HepG2 (cell line): ENCODE results near the gene BCDIN3D. TPM values are rescaled to one million over a fixed set of nuclear protein-coding genes. Genes with fewer than 3 reads are reported as not detected.

Experiments used
- ATAC-seq: fragments of 200-7000 bp; cut with Tn5 transposase; 3 replicates; pipeline ENCODE4 v1.9.1; 2020; ENCODE audit warnings: mild to moderate bottlenecking, moderate library complexity
- BruUV-seq: library from RNA; stranded (reverse); fragments of 400-500 nt; replicated peaks from 2 replicates; lab custom pipeline; 2021; lab: Mats Ljungman, UMichigan
- CTCF ChIA-PET: fragments of 300-600 bp; formaldehyde crosslinking; extraction: SDS; loops from one replicate; lab custom pipeline; 2021; ENCODE audit warnings: low total read pairs, inconsistent platforms, low intra/inter-chr PET ratio; lab: Yijun Ruan, JAX
- POLR2A ChIA-PET: fragments of 350-600 bp; sonication (Branson Sonifier 250); formaldehyde crosslinking; loops from one replicate; lab custom pipeline; 2020; ENCODE audit warnings: antibody characterized with exemption, inconsistent platforms; lab: Yijun Ruan, JAX
- DNase-seq: peaks from one replicate; pipeline ENCODE4 v3.0.0-alpha.2; 2015; ENCODE audit warnings: low spot score
- FAIRE-seq: peaks from 3 replicates; lab custom pipeline; 2011; peaks lifted over from hg19 to GRCh38; lab: Jason Lieb, UNC
- H2AFZ ChIP-seq: one replicate; pipeline ENCODE4 v1.6.1; 2011; ENCODE audit warnings: low read length, inconsistent platforms
- H3K27ac ChIP-seq: fragments of 300-600 bp; 3 replicates; pipeline ENCODE4 v1.8.0; 2011; ENCODE audit warnings: mixed run types, mild to moderate bottlenecking, mixed read lengths, low read length, inconsistent platforms; ENCODE audit not compliant: insufficient read depth; ENCODE audit errors: extremely low read length
- H3K27me3 ChIP-seq, 2 experiments: fragments of 200-600 bp in 1 of 2; 2 replicates in 1 of 2; 3 replicates in 1 of 2; pipeline versions ENCODE4 v1.6.0 to v1.8.0; 2011; ENCODE audit warnings: low read length in 2 of 2, mild to moderate bottlenecking in 2 of 2, moderate library complexity in 2 of 2, inconsistent platforms in 1 of 2; ENCODE audit not compliant: insufficient read depth in 2 of 2, control insufficient read depth in 1 of 2
- H3K36me3 ChIP-seq, 2 experiments: fragments of 200-600 bp in 1 of 2; replicated peaks in 1 of 2; 2 replicates in 1 of 2; 3 replicates in 1 of 2; pipeline versions ENCODE4 v1.5.1 to v1.8.0; 2011; ENCODE audit warnings: low read length in 2 of 2, inconsistent platforms in 1 of 2; ENCODE audit not compliant: insufficient read depth in 2 of 2, control insufficient read depth in 1 of 2
- H3K4me1 ChIP-seq: 2 replicates; pipeline ENCODE4 v1.5.1; 2012; ENCODE audit warnings: low read length, inconsistent platforms; ENCODE audit not compliant: insufficient read depth
- H3K4me2 ChIP-seq: 2 replicates; pipeline ENCODE4 v1.6.0; 2011; ENCODE audit warnings: low read depth, low read length, inconsistent platforms
- H3K4me3 ChIP-seq, 3 experiments: fragments of 200-600 bp in 1 of 3; sonication (generic), shearing (Covaris generic) in 1 of 3; replicated peaks in 1 of 3; 2 replicates each; pipeline ENCODE4 v1.5.1; 2011 to 2016; ENCODE audit warnings: low read length in 3 of 3, inconsistent platforms in 2 of 3, low read depth in 2 of 3, mild to moderate bottlenecking in 2 of 3, control low read depth in 1 of 3, mixed read lengths in 1 of 3; ENCODE audit not compliant: insufficient read depth in 1 of 3
- H3K79me2 ChIP-seq: one replicate; pipeline ENCODE4 v1.6.1; 2011; ENCODE audit warnings: low read length, inconsistent platforms; ENCODE audit not compliant: insufficient read depth
- H3K9ac ChIP-seq: 2 replicates; pipeline ENCODE4 v1.6.0; 2011; ENCODE audit warnings: mild to moderate bottlenecking, low read depth, low read length, inconsistent platforms; ENCODE audit not compliant: insufficient read depth
- H3K9me3 ChIP-seq: 2 replicates; pipeline ENCODE4 v1.5.1; 2012; ENCODE audit warnings: mild to moderate bottlenecking, low read length
- H4K20me1 ChIP-seq: 2 replicates; pipeline ENCODE4 v1.6.0; 2011; ENCODE audit warnings: inconsistent platforms, mild to moderate bottlenecking, low read length, moderate library complexity; ENCODE audit not compliant: insufficient read depth
- BORCS8-MEF2B ChIP-seq: sonication (generic); formaldehyde crosslinking; IDR thresholded peaks from 2 replicates; pipeline ENCODE4 v1.8.0; 2022; ENCODE audit warnings: mild to moderate bottlenecking, missing genetic modification reagents
- POLR2G ChIP-seq: fragments of 200-400 bp; formaldehyde crosslinking; IDR thresholded peaks from 2 replicates; pipeline ENCODE4 v1.6.1; 2018; ENCODE audit warnings: mild to moderate bottlenecking, low read depth, low read length, moderate library complexity
- RCOR2 ChIP-seq: IDR thresholded peaks from 2 replicates; pipeline ENCODE4 v1.6.1; 2016; ENCODE audit warnings: missing biosample characterization, missing genetic modification reagents
- RFXAP ChIP-seq: sonication (generic); formaldehyde crosslinking; IDR thresholded peaks from 2 replicates; pipeline ENCODE4 v1.4.0; 2020; ENCODE audit warnings: missing genetic modification reagents, borderline replicate concordance
- SP2 ChIP-seq: sonication (generic); formaldehyde crosslinking; IDR thresholded peaks from 2 replicates; pipeline ENCODE4 v1.5.1; 2020; ENCODE audit warnings: mild to moderate bottlenecking, missing genetic modification reagents
- STAT5B ChIP-seq: sonication (generic); formaldehyde crosslinking; IDR thresholded peaks from 2 replicates; pipeline ENCODE4 v1.4.0; 2020; ENCODE audit warnings: missing genetic modification reagents
- ZC3H4 ChIP-seq: sonication (generic); formaldehyde crosslinking; IDR thresholded peaks from 2 replicates; pipeline ENCODE4 v1.4.0; 2020; ENCODE audit warnings: missing genetic modification reagents, borderline replicate concordance
- ZNF546 ChIP-seq: sonication (generic); formaldehyde crosslinking; conservative IDR thresholded peaks from 2 replicates; pipeline ENCODE4 v1.8.1; 2023; ENCODE audit warnings: mild to moderate bottlenecking, missing genetic modification reagents
- ZNF576 ChIP-seq: sonication (generic); formaldehyde crosslinking; IDR thresholded peaks from 2 replicates; pipeline ENCODE4 v1.4.0; 2020; ENCODE audit warnings: mild to moderate bottlenecking, missing genetic modification reagents
- ZNF629 ChIP-seq: sonication (generic); formaldehyde crosslinking; conservative IDR thresholded peaks from 2 replicates; pipeline ENCODE4 v1.5.0; 2020; ENCODE audit warnings: missing genetic modification reagents
- ZNF652 ChIP-seq: IDR thresholded peaks from 2 replicates; pipeline ENCODE4 v1.6.1; 2016; ENCODE audit warnings: low read depth, borderline replicate concordance
- ZNF670 ChIP-seq: sonication (generic); formaldehyde crosslinking; IDR thresholded peaks from 2 replicates; pipeline ENCODE4 v1.8.0; 2022; ENCODE audit warnings: mild to moderate bottlenecking, missing genetic modification reagents, borderline replicate concordance
- ZNF777 ChIP-seq: sonication (generic); formaldehyde crosslinking; IDR thresholded peaks from 2 replicates; pipeline ENCODE4 v1.4.0; 2020; ENCODE audit warnings: missing genetic modification reagents
- WGBS: methylation state at CpG from one replicate; pipeline ENCODE4 v1.1.6; 2017; ENCODE audit warnings: low lambda C conversion rate; 5-methylcytosine and 5-hydroxymethylcytosine counted together
- in situ Hi-C: cut with HindIII; loops from 2 replicates; pipeline ENCODE4 v1.10.0; 2017; ENCODE audit warnings: low pct_unique_long_range_greater_than_20kb; ENCODE audit not compliant: extremely low pct_ligation_motif_present
- intact Hi-C: fragments of 100-400 bp; cut with micrococcal nuclease; formaldehyde crosslinking; loops from one replicate; pipeline ENCODE4 v1.10.0; 2022; ENCODE audit not compliant: unreplicated experiment
- polyA plus RNA-seq, 8 experiments: library from polyadenylated mRNA; depleted of rRNA in 3 of 8; stranded (reverse) in 7 of 8; unstranded in 1 of 8; fragments of >200 nt; fragmentation: Illumina TruSeq in 4 of 8; extraction: Trizol in 4 of 8; gene quantifications; 2 replicates each; pipeline versions ENCODE4 v1.2.1 to v1.2.3, GENCODE V29; 2011 to 2016; ENCODE audit warnings: low read depth in 4 of 8, missing spikeins in 1 of 8, mixed read lengths in 1 of 8; ENCODE audit not compliant: insufficient read depth in 1 of 8
- total RNA-seq, 5 experiments: library from RNA; depleted of rRNA; stranded (reverse); fragments of >200 nt; fragmentation: Illumina TruSeq; extraction: Trizol; gene quantifications; 2 replicates each; pipeline ENCODE4 v1.2.3, GENCODE V29; 2016; ENCODE audit warnings: low read depth in 1 of 5
- TF ChIP-seq, protein P1 (sequence below), 2 experiments: sonication (generic) in 1 of 2; formaldehyde crosslinking in 1 of 2; IDR thresholded peaks; 2 replicates each; pipeline versions ENCODE4 v1.4.0 to v1.6.1; 2018 to 2020; ENCODE audit warnings: missing genetic modification reagents in 2 of 2, borderline replicate concordance in 1 of 2, low read depth in 1 of 2, mild to moderate bottlenecking in 1 of 2, missing biosample characterization in 1 of 2
- TF ChIP-seq, protein P2 (sequence below): sonication (generic); formaldehyde crosslinking; conservative IDR thresholded peaks from 2 replicates; pipeline ENCODE4 v1.4.0; 2020; ENCODE audit warnings: mild to moderate bottlenecking, missing genetic modification reagents, moderate library complexity

BCDIN3D gene
- total and polyA plus RNA-seq, 2 of the 13 experiments (the other 11 are each of a cell fraction or from before 2014, with no cell fraction given) = 2.2 to 2.5 TPM

GRCh38 chr12:49867570-49868341 is 24.9 kb upstream of the BCDIN3D start (continued):
- TF ChIP-seq, protein P1, sequence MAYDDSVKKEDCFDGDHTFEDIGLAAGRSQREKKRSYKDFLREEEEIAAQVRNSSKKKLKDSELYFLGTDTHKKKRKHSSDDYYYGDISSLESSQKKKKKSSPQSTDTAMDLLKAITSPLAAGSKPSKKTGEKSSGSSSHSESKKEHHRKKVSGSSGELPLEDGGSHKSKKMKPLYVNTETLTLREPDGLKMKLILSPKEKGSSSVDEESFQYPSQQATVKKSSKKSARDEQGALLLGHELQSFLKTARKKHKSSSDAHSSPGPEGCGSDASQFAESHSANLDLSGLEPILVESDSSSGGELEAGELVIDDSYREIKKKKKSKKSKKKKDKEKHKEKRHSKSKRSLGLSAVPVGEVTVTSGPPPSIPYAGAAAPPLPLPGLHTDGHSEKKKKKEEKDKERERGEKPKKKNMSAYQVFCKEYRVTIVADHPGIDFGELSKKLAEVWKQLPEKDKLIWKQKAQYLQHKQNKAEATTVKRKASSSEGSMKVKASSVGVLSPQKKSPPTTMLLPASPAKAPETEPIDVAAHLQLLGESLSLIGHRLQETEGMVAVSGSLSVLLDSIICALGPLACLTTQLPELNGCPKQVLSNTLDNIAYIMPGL (CRISPR knock-in tag; IDR thresholded peaks at IDR 0.05; ENCODE audit: borderline replicate concordance in 1 of 2, low read depth in 1 of 2) = no peak
- no peak for TF ChIP-seq ZNF629 (CRISPR knock-in tag)

DNA sequence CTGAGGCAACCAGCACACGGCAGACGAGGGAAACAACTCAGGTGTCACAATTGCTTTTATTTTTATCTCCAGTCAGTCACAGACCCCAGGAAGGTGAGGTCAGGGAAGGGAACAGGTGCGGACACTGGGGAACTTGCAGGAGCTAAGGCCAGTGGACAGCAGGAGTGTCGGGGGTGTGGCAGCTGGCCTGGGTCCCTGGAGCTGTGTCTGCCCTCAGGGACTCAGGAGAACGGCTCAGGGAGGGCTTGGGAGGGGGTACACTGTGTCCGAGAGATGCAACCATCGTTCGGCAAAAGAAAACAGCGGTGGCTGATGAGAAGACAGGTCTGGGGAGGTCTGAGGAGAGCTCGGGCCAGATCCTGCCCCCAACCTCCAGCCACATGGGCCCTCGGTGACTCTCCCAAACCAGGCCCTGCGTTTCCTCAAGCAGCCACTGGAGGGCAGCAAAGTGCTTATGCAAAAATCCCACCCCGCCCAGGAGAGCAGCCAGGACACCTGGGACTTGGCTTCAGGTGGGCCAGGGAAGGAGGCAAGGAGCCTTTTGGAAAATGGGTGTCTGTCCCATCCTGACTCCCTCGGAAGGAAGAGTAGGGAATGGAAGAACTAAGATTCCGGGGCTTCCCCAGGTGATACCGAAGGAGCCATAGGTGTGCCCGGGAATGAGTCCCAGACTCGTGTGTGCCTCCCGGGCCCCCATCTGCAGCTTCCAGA is 24.1 kb upstream of the BCDIN3D start:
- in situ Hi-C loops = loop anchor here (5.0 to 10.0 kb wide), 2 partner anchors 75 to 188 kb away; partner anchors contain the start of gene ASIC1
- intact Hi-C loops = loop anchor here (1.0 to 10.0 kb wide), 2 partner anchors 78 to 91 kb away; no protein-coding TSS in a partner anchor
- Histone ChIP-seq H4K20me1 (no peaks in the 10 kb centered on the region), H3K4me2 (peak overlapping the region; percentile 58), H3K36me3 (no peaks in the 10 kb centered on the region), H3K79me2 (no peaks in the 10 kb centered on the region), H3K4me1 (peaks cover 37% of the 10 kb centered on the region), H3K27ac (no peak overlapping the region), H3K4me3 (peak overlapping the region in 1 of 3 experiments; percentile 44; a peak in 1 of 6 replicates), H3K9me3 (no peaks in the 10 kb centered on the region), H3K9ac (no peak overlapping the region), H3K27me3 (peaks cover 2 to 43% of the 10 kb centered on the region in 2 experiments; a peak in 3 of 5 replicates), H2AFZ (no peak overlapping the region)
- peak; percentile 43 for DNase-seq
- WGBS = 22% methylated on average over 11 of the region's 19 CpGs
- ChIA-PET POLR2A (interaction anchor here (1.0 kb wide), 1 partner anchor 21 kb away, joined by 3 read pairs; no protein-coding TSS in a partner anchor), CTCF (interaction anchor here (0.6 to 1.8 kb wide), 4 partner anchors 79 to 204 kb away, joined by 3 to 7 read pairs (median 4); no protein-coding TSS in a partner anchor)
- no TSS peak for BruUV-seq
- FAIRE-seq = no peak
- peak; percentile 86 for ATAC-seq
- TF ChIP-seq ZNF670 (CRISPR knock-in tag) (no peak), ZNF576 (CRISPR knock-in tag) (no peak), POLR2G (no peak), ZC3H4 (CRISPR knock-in tag) (no peak), STAT5B (CRISPR knock-in tag) (no peak), RCOR2 (CRISPR knock-in tag) (no peak), SP2 (CRISPR knock-in tag) (no peak), ZNF652 (CRISPR knock-in tag) (no peak), BORCS8-MEF2B (CRISPR knock-in tag) (peak; percentile 15; the same call in 1 of the 2 replicates), ZNF546 (CRISPR knock-in tag) (no peak), ZNF777 (CRISPR knock-in tag) (no peak), RFXAP (CRISPR knock-in tag) (no peak)
- TF ChIP-seq, protein P2, sequence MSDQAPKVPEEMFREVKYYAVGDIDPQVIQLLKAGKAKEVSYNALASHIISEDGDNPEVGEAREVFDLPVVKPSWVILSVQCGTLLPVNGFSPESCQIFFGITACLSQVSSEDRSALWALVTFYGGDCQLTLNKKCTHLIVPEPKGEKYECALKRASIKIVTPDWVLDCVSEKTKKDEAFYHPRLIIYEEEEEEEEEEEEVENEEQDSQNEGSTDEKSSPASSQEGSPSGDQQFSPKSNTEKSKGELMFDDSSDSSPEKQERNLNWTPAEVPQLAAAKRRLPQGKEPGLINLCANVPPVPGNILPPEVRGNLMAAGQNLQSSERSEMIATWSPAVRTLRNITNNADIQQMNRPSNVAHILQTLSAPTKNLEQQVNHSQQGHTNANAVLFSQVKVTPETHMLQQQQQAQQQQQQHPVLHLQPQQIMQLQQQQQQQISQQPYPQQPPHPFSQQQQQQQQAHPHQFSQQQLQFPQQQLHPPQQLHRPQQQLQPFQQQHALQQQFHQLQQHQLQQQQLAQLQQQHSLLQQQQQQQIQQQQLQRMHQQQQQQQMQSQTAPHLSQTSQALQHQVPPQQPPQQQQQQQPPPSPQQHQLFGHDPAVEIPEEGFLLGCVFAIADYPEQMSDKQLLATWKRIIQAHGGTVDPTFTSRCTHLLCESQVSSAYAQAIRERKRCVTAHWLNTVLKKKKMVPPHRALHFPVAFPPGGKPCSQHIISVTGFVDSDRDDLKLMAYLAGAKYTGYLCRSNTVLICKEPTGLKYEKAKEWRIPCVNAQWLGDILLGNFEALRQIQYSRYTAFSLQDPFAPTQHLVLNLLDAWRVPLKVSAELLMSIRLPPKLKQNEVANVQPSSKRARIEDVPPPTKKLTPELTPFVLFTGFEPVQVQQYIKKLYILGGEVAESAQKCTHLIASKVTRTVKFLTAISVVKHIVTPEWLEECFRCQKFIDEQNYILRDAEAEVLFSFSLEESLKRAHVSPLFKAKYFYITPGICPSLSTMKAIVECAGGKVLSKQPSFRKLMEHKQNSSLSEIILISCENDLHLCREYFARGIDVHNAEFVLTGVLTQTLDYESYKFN (CRISPR knock-in tag) = no peak
